ENCODE data around the gene CARD14. TPM values are rescaled to one million over a fixed set of nuclear protein-coding genes. Genes with fewer than 3 reads are reported as not detected.

CARD14 gene
- total and polyA plus RNA-seq, 2 donors (not counting 1 experiment from before 2014, with no cell fraction given): not detected

- no peaks in the 10 kb centered on the region for H4K20me1 ChIP-seq (ENCODE audit: control insufficient read depth, insufficient read depth, low read length, poor library complexity, severe bottlenecking)
- H3K36me3 ChIP-seq (replicated peaks in 1 of 2; ENCODE audit: control extremely low read depth in 1 of 2, control insufficient read depth in 1 of 2, extremely low read depth in 1 of 2, insufficient read depth in 2 of 2, low read length in 1 of 2): no peaks in the 10 kb centered on the region
- H3K4me1 ChIP-seq (ENCODE audit: control insufficient read depth in 2 of 2, insufficient read depth in 2 of 2, low read length in 2 of 2): peaks cover 6 to 11% of the 10 kb centered on the region in 2 donors
- DNase-seq (peak; percentile 68), ATAC-seq (ENCODE audit: low read depth) (peak; percentile 56)
- no peak overlapping the region for H3K27ac ChIP-seq (ENCODE audit: low read length in 2 of 2)
- H3K4me3 ChIP-seq (ENCODE audit: control extremely low read depth in 1 of 5, extremely low read depth in 1 of 5, insufficient read depth in 1 of 5, low read depth in 2 of 5, low read length in 4 of 5): no peak overlapping the region
- peaks cover 27% of the 10 kb centered on the region for H3K4me1 Mint-ChIP-seq
- H2AFZ ChIP-seq (ENCODE audit: insufficient read depth, low read depth, low read length, poor library complexity, severe bottlenecking): no peak overlapping the region
- intact Hi-C loops (cut with micrococcal nuclease): loop anchor here (1.0 to 5.0 kb wide), 2 partner anchors 9 to 172 kb away; no protein-coding TSS in a partner anchor
- peak overlapping the region; percentile 24 for H3K4me2 ChIP-seq (replicated peaks; ENCODE audit: low read depth, low read length, poor library complexity, severe bottlenecking)
- H3K27me3 ChIP-seq (replicated peaks in 1 of 4; ENCODE audit: control extremely low read depth in 1 of 4, control insufficient read depth in 3 of 4, insufficient read depth in 4 of 4, low read length in 3 of 4): no peaks in the 10 kb centered on the region
- no peaks in the 10 kb centered on the region for H3K9me3 Mint-ChIP-seq (ENCODE audit: insufficient read depth)
- ChIA-PET POLR2A (interaction anchor here (0.6 to 1.1 kb wide), 2 partner anchors 10 to 52 kb away, joined by 3 to 8 read pairs; no protein-coding TSS in a partner anchor), CTCF (interaction anchor here (0.7 to 5.7 kb wide), 3 partner anchors 32 to 58 kb away, joined by 3 to 55 read pairs (median 3); no protein-coding TSS in a partner anchor)
- no peaks in the 10 kb centered on the region for H3K79me2 ChIP-seq (ENCODE audit: control insufficient read depth, insufficient read depth, low read length)
- no peak for TF ChIP-seq CTCF (IDR thresholded peaks at IDR 0.05)
- no peak for TF ChIP-seq EZH2 (IDR thresholded peaks at IDR 0.05; ENCODE audit: borderline replicate concordance, insufficient read depth, low read depth, low read length, poor library complexity, severe bottlenecking)
- no peak overlapping the region for H3K9ac ChIP-seq (ENCODE audit: low read length)
- no peaks in the 10 kb centered on the region for H3K27me3 Mint-ChIP-seq
- H3K4me3 Mint-ChIP-seq: peak overlapping the region; percentile 26
- 42% methylated on average over 10 of the region's 13 CpGs for WGBS (ENCODE audit: insufficient coverage)
- H3K9me3 ChIP-seq (ENCODE audit: control extremely low read depth in 1 of 3, control insufficient read depth in 2 of 3, insufficient read depth in 1 of 3, low read length in 2 of 3): no peaks in the 10 kb centered on the region
- H3K27ac Mint-ChIP-seq: peak overlapping the region; percentile 61
Observed at GRCh38 chr17:80254396-80255251, 84.8 kb downstream of the CARD14 start.

DNA sequence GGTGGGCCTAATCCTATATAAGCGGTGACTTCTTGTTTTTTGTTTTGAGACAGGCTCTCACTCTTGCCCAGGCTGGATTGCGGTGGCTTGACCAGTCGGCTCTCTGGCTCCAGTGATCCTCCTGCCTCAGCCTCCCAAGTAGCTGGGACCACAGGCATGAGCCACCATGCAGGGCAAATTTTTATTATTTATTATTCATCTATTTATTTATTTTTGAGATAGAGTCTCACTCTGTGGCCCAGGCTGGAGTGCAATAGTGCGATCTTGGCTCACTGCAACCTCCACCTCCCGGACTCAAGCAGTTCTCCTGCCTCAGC lies 86.2 kb downstream of the CARD14 start:
- TF ChIP-seq EZH2 (IDR thresholded peaks at IDR 0.05; ENCODE audit: borderline replicate concordance, insufficient read depth, low read depth, low read length, poor library complexity, severe bottlenecking) (no peak), CTCF (IDR thresholded peaks at IDR 0.05) (no peak)
- WGBS (ENCODE audit: insufficient coverage): 65% methylated on average over 3 of the region's 5 CpGs
- CTCF ChIA-PET: interaction anchor here (5.7 kb wide), 1 partner anchor 60 kb away, joined by 55 read pairs; no protein-coding TSS in a partner anchor

More for the DNA sequence above, 86.2 kb downstream of the CARD14 start:
- POLR2A ChIA-PET: no interaction called here
- no peak overlapping the region for H3K4me2 ChIP-seq (replicated peaks; ENCODE audit: low read depth, low read length, poor library complexity, severe bottlenecking)
- Mint-ChIP-seq H3K4me1 (peaks cover 30% of the 10 kb centered on the region), H3K27me3 (no peaks in the 10 kb centered on the region), H3K4me3 (no peak overlapping the region), H3K27ac (no peak overlapping the region), H3K9me3 (ENCODE audit: insufficient read depth) (no peaks in the 10 kb centered on the region)
- H3K36me3 ChIP-seq (replicated peaks in 1 of 2; ENCODE audit: control extremely low read depth in 1 of 2, control insufficient read depth in 1 of 2, extremely low read depth in 1 of 2, insufficient read depth in 2 of 2, low read length in 1 of 2): no peaks in the 10 kb centered on the region
- no peak for ATAC-seq (ENCODE audit: low read depth)
- H3K4me3 ChIP-seq (ENCODE audit: control extremely low read depth in 1 of 5, extremely low read depth in 1 of 5, insufficient read depth in 1 of 5, low read depth in 2 of 5, low read length in 4 of 5): no peak overlapping the region
- intact Hi-C loops (cut with micrococcal nuclease): no loop called here
- no peaks in the 10 kb centered on the region for H3K9me3 ChIP-seq (ENCODE audit: control extremely low read depth in 1 of 3, control insufficient read depth in 2 of 3, insufficient read depth in 1 of 3, low read length in 2 of 3)
- peaks cover 9 to 15% of the 10 kb centered on the region in 2 donors for H3K4me1 ChIP-seq (ENCODE audit: control insufficient read depth in 2 of 2, insufficient read depth in 2 of 2, low read length in 2 of 2)
- H4K20me1 ChIP-seq (ENCODE audit: control insufficient read depth, insufficient read depth, low read length, poor library complexity, severe bottlenecking): no peaks in the 10 kb centered on the region
- H3K27me3 ChIP-seq (replicated peaks in 1 of 4; ENCODE audit: control extremely low read depth in 1 of 4, control insufficient read depth in 3 of 4, insufficient read depth in 4 of 4, low read length in 3 of 4): no peaks in the 10 kb centered on the region
- no peak for DNase-seq
- H3K27ac ChIP-seq (ENCODE audit: low read length in 2 of 2): no peak overlapping the region
- no peak overlapping the region for H2AFZ ChIP-seq (ENCODE audit: insufficient read depth, low read depth, low read length, poor library complexity, severe bottlenecking)
- no peak overlapping the region for H3K9ac ChIP-seq (ENCODE audit: low read length)
- no peaks in the 10 kb centered on the region for H3K79me2 ChIP-seq (ENCODE audit: control insufficient read depth, insufficient read depth, low read length)

All from B cell (primary cell).